GM12878 (cell line): ENCODE data around the gene ITPR2. TPM values are rescaled to one million over a fixed set of nuclear protein-coding genes. Genes with fewer than 3 reads are reported as not detected.

ENCODE experiments used
- ATAC-seq: fragments of 200-7000 bp; cut with Tn5 transposase; 3 replicates; pipeline ENCODE4 v1.9.1; 2020; ENCODE audit warnings: mild to moderate bottlenecking, moderate library complexity
- BruUV-seq: library from RNA; stranded (reverse); fragments of 400-500 nt; replicated peaks from 2 replicates; lab custom pipeline; 2021; lab: Mats Ljungman, UMichigan
- CTCF ChIA-PET: fragments of 300-600 bp; sonication (Branson Sonifier 250); formaldehyde crosslinking; extraction: SDS; loops from one replicate; lab custom pipeline; 2021; ENCODE audit warnings: inconsistent platforms; lab: Yijun Ruan, JAX
- POLR2A ChIA-PET: fragments of 350-600 bp; formaldehyde crosslinking; extraction: SDS; loops from one replicate; lab custom pipeline; 2021; ENCODE audit warnings: inconsistent platforms; lab: Charles Lee
- RAD21 ChIA-PET: fragments of 300-600 bp; sonication (Branson Sonifier 250); formaldehyde crosslinking; loops from one replicate; lab custom pipeline; 2023; ENCODE audit warnings: antibody characterized with exemption; ENCODE audit not compliant: unreplicated experiment; lab: Charles Lee
- SMC1A ChIA-PET: fragments of 300-600 bp; sonication (Branson Sonifier 250); formaldehyde crosslinking; loops from one replicate; lab custom pipeline; 2023; ENCODE audit not compliant: unreplicated experiment, uncharacterized antibody; lab: Charles Lee
- DNase-seq: peaks from one replicate; pipeline ENCODE4 v3.0.0-alpha.2; 2011; ENCODE audit warnings: low read depth, low spot score
- FAIRE-seq: peaks from 3 replicates; lab custom pipeline; 2011; peaks lifted over from hg19 to GRCh38; lab: Jason Lieb, UNC
- H2AFZ ChIP-seq: 2 replicates; pipeline ENCODE4 v1.6.0; 2011; ENCODE audit warnings: low read depth, low read length, control low read depth; ENCODE audit not compliant: control insufficient read depth
- H3K27ac ChIP-seq: 2 replicates; pipeline ENCODE4 v1.5.1; 2011; ENCODE audit warnings: control low read depth; ENCODE audit not compliant: control insufficient read depth, insufficient read depth
- H3K27me3 ChIP-seq, 2 experiments: replicated peaks in 1 of 2; 2 replicates each; pipeline versions ENCODE4 v1.6.0 to v1.6.1; 2011; ENCODE audit warnings: low read length in 1 of 2; ENCODE audit not compliant: control insufficient read depth in 2 of 2, insufficient read depth in 2 of 2
- H3K36me3 ChIP-seq, 2 experiments: 2 replicates each; pipeline ENCODE4 v1.5.1; 2011; ENCODE audit warnings: low read length in 1 of 2; ENCODE audit not compliant: control insufficient read depth in 2 of 2, insufficient read depth in 2 of 2
- H3K4me1 ChIP-seq: 2 replicates; pipeline ENCODE4 v1.6.1; 2011; ENCODE audit warnings: mild to moderate bottlenecking, low read length, moderate library complexity, mixed read lengths; ENCODE audit not compliant: control insufficient read depth, insufficient read depth
- H3K4me2 ChIP-seq: 2 replicates; pipeline ENCODE4 v1.6.0; 2011; ENCODE audit warnings: control low read depth; ENCODE audit not compliant: control insufficient read depth, insufficient read depth
- H3K4me3 ChIP-seq: fragments of 200-600 bp; sonication (generic); 2 replicates; pipeline ENCODE4 v1.5.1; 2016
- H3K79me2 ChIP-seq: 2 replicates; pipeline ENCODE4 v1.6.0; 2011; ENCODE audit warnings: low read length; ENCODE audit not compliant: control insufficient read depth, insufficient read depth
- H3K9ac ChIP-seq: 2 replicates; pipeline ENCODE4 v1.8.0; 2011; ENCODE audit warnings: low read length, control low read depth, mixed read lengths; ENCODE audit not compliant: control insufficient read depth, insufficient read depth
- H3K9me3 ChIP-seq: replicated peaks from 3 replicates; pipeline ENCODE4 v1.5.1; 2011; ENCODE audit warnings: mild to moderate bottlenecking, low read length; ENCODE audit not compliant: control insufficient read depth, insufficient read depth
- H4K20me1 ChIP-seq: 2 replicates; pipeline ENCODE4 v1.6.0; 2011; ENCODE audit not compliant: control insufficient read depth, insufficient read depth
- BCLAF1 ChIP-seq: fragments of 450-650 bp; IDR thresholded peaks from 2 replicates; pipeline ENCODE4 v1.6.1; 2017; ENCODE audit warnings: antibody characterized with exemption, mild to moderate bottlenecking, moderate library complexity
- CBFB ChIP-seq: IDR thresholded peaks from 2 replicates; pipeline ENCODE4 v1.6.1; 2016; ENCODE audit warnings: antibody characterized with exemption, low read depth
- CEBPB ChIP-seq, 2 experiments: fragments of 150-350 bp in 1 of 2; IDR thresholded peaks; 2 replicates each; pipeline ENCODE4 v1.6.1; 2012 to 2014; ENCODE audit warnings: low read depth in 2 of 2, low read length in 2 of 2, borderline replicate concordance in 1 of 2, inconsistent platforms in 1 of 2
- DPF2 ChIP-seq: fragments of 450-650 bp; IDR thresholded peaks from 2 replicates; pipeline ENCODE4 v1.6.1; 2017; ENCODE audit warnings: mild to moderate bottlenecking
- EGR1 ChIP-seq, 2 experiments: IDR thresholded peaks; 1 replicate in 1 of 2; 2 replicates in 1 of 2; pipeline ENCODE4 v1.6.1; 2011 to 2012; ENCODE audit warnings: low read depth in 2 of 2, low read length in 2 of 2, borderline replicate concordance in 1 of 2, mild to moderate bottlenecking in 1 of 2, moderate library complexity in 1 of 2
- HDAC2 ChIP-seq: fragments of 200-600 bp; sonication (generic); IDR thresholded peaks from 2 replicates; pipeline ENCODE4 v1.6.1; 2017
- HSF1 ChIP-seq: fragments of 150-350 bp; IDR thresholded peaks from 2 replicates; pipeline ENCODE4 v1.6.1; 2014; ENCODE audit warnings: mild to moderate bottlenecking, low read depth, low read length
- IKZF2 ChIP-seq, 2 experiments: fragments of 450-650 bp; IDR thresholded peaks; 2 replicates each; pipeline ENCODE4 v1.6.1; 2017; ENCODE audit warnings: mild to moderate bottlenecking in 2 of 2, moderate library complexity in 2 of 2
- KDM1A ChIP-seq: fragments of 200-600 bp; sonication (generic); IDR thresholded peaks from 2 replicates; pipeline ENCODE4 v1.6.1; 2016; ENCODE audit warnings: borderline replicate concordance
- MEF2A ChIP-seq: IDR thresholded peaks from 2 replicates; pipeline ENCODE4 v1.6.1; 2011; ENCODE audit warnings: low read depth, mild to moderate bottlenecking, low read length, moderate library complexity; ENCODE audit not compliant: insufficient read depth
- MTA3 ChIP-seq: IDR thresholded peaks from 2 replicates; pipeline ENCODE4 v1.6.1; 2012; ENCODE audit warnings: low read length, inconsistent platforms, borderline replicate concordance
- MYC ChIP-seq: IDR thresholded peaks from 2 replicates; pipeline ENCODE4 v1.6.1; 2011; ENCODE audit warnings: mild to moderate bottlenecking, low read length, moderate library complexity, inconsistent platforms; ENCODE audit not compliant: insufficient read depth, insufficient replicate concordance, insufficient read length, severe bottlenecking
- NFIC ChIP-seq: IDR thresholded peaks from 2 replicates; pipeline ENCODE4 v1.6.1; 2012; ENCODE audit warnings: low read depth, mild to moderate bottlenecking, inconsistent platforms, low read length, moderate library complexity
- NR2C1 ChIP-seq: fragments of 450-650 bp; IDR thresholded peaks from 2 replicates; pipeline ENCODE4 v1.6.1; 2017; ENCODE audit warnings: antibody characterized with exemption, mild to moderate bottlenecking, moderate library complexity
- WGBS: methylation state at CpG from one replicate; pipeline ENCODE4 v1.1.6; 2016; ENCODE audit warnings: low lambda C conversion rate; ENCODE audit not compliant: insufficient replicate concordance, insufficient coverage; ENCODE audit errors: missing lambda C conversion rate; 5-methylcytosine and 5-hydroxymethylcytosine counted together
- in situ Hi-C: fragments of 300-500 bp; cut with MboI; formaldehyde crosslinking; loops from 9 replicates; pipeline ENCODE4 v1.14.3; 2018; ENCODE audit warnings: mixed read lengths
- intact Hi-C: fragments of 100-400 bp; cut with micrococcal nuclease; formaldehyde crosslinking; loops from one replicate; pipeline ENCODE4 v1.14.2; 2022; ENCODE audit not compliant: unreplicated experiment
- polyA plus RNA-seq, 11 experiments: library from polyadenylated mRNA; depleted of rRNA in 4 of 11; unstranded in 6 of 11; stranded (reverse) in 5 of 11; fragments of >200 nt; fragmentation: Nextera tagmentation in 4 of 11; fragmentation: Illumina TruSeq in 1 of 11; extraction: Ambion mirVana in 4 of 11; extraction: Trizol in 1 of 11; gene quantifications; 1 replicate in 1 of 11; 2 replicates in 10 of 11; pipeline versions ENCODE4 v1.2.1 to v1.2.3, GENCODE V29; 2011 to 2016; ENCODE audit warnings: inconsistent platforms in 2 of 11, missing spikeins in 2 of 11, low read depth in 1 of 11
- total RNA-seq, 4 experiments: library from RNA; depleted of rRNA in 3 of 4; stranded (reverse); fragments of >200 nt in 3 of 4; fragmentation: Illumina TruSeq in 1 of 4; extraction: Trizol in 1 of 4; gene quantifications; 2 replicates each; pipeline versions ENCODE4 v1.2.1 to v1.2.3, GENCODE V29; 2013 to 2021

The ITPR2 gene
- total and polyA plus RNA-seq, 10 of the 15 experiments (the other 5 are each of a cell fraction or from before 2014, with no cell fraction given): 7.5 to 76.2 (median 47.1) TPM

- 0 out of 2 replicates have a peak, but pooled peaks have one; percentile 64 for TF ChIP-seq DPF2
- peak; percentile 81 to 85; a peak in 3 of 4 replicates for TF ChIP-seq IKZF2 (IDR thresholded peaks at IDR 0.05)
- 0 out of 3 replicates have a peak, but pooled peaks of 1 of the 2 experiments have one; percentile 20 for TF ChIP-seq EGR1 (IDR thresholded peaks at IDR 0.05; ENCODE audit: borderline replicate concordance in 1 of 2, low read depth in 2 of 2, low read length in 2 of 2)
- peak; percentile 49; the same call in 1 of the 2 replicates for TF ChIP-seq MTA3
- no peak for TF ChIP-seq CBFB
- TF ChIP-seq MYC: no peak
Observed at GRCh38 chr12:26340649-26341048, 492.3 kb downstream of the ITPR2 start (continued).

GRCh38 chr12:26339976-26340375 lies 493.0 kb downstream of the ITPR2 start:
- ATAC-seq: no peak
- ChIA-PET CTCF (interaction anchor here (1.0 to 2.9 kb wide), 5 partner anchors 11 to 362 kb away, joined by 3 to 17 read pairs (median 3); no protein-coding TSS in a partner anchor), SMC1A (interaction anchor here (0.6 to 4.5 kb wide), 11 partner anchors 11 to 225 kb away, joined by 3 to 22 read pairs (median 3); no protein-coding TSS in a partner anchor), POLR2A (no interaction called here), RAD21 (interaction anchor here (0.8 to 0.9 kb wide), 2 partner anchors 22 to 57 kb away, joined by 3 read pairs; no protein-coding TSS in a partner anchor)
- no TSS peak for BruUV-seq
- Histone ChIP-seq H3K4me1 (peaks cover 20% of the 10 kb centered on the region), H2AFZ (no peak overlapping the region), H3K79me2 (no peaks in the 10 kb centered on the region), H3K9ac (no peak overlapping the region), H3K36me3 (peaks cover 0 to 16% of the 10 kb centered on the region in 2 experiments; a peak in 3 of 4 replicates), H3K4me2 (no peak overlapping the region; the same call in 1 of the 2 replicates), H3K4me3 (no peak overlapping the region), H3K27ac (no peak overlapping the region), H4K20me1 (no peaks in the 10 kb centered on the region), H3K27me3 (no peaks in the 10 kb centered on the region; a peak in 1 of 4 replicates), H3K9me3 (no peaks in the 10 kb centered on the region)
- in situ Hi-C loops: no loop called here
- intact Hi-C loops: no loop called here
- FAIRE-seq: no peak
- 97% methylated on average over 13 of the region's 13 CpGs for WGBS
- DNase-seq: no peak
- TF ChIP-seq KDM1A: no peak
- no peak for TF ChIP-seq NR2C1
- no peak for TF ChIP-seq HSF1
- no peak for TF ChIP-seq BCLAF1
- no peak for TF ChIP-seq NFIC
- TF ChIP-seq CEBPB (IDR thresholded peaks at IDR 0.05; ENCODE audit: borderline replicate concordance in 1 of 2, low read depth in 2 of 2, low read length in 2 of 2): no peak
- TF ChIP-seq MEF2A: no peak
- no peak for TF ChIP-seq HDAC2
